Naive thymus-derived CD8-positive, alpha-beta T cell (primary cell): ENCODE data around the gene JAG2. TPM values are rescaled to one million over a fixed set of nuclear protein-coding genes. Genes with fewer than 3 reads are reported as not detected.
A peak's percentile ranks its signal among the peaks of the same experiment; 100 is the strongest.

Experiments used
- ATAC-seq, 2 donors: fragments of 150-1000 bp; cut with Tn5 transposase in 1 of 2; sonication (Bioruptor Pico), chemical (Tn5 transposase) in 1 of 2; 1 replicate in 1 of 2; 2 replicates in 1 of 2; pipeline ENCODE4 v1.10.0; 2021; ENCODE audit warnings: mild to moderate bottlenecking in 2 of 2, moderate library complexity in 2 of 2
- POLR2A ChIA-PET: fragments of 350-600 bp; sonication (Branson Sonifier 250); formaldehyde crosslinking; loops from one replicate; lab custom pipeline; 2021; ENCODE audit warnings: antibody characterized with exemption; lab: Charles Lee
- DNase-seq, 10 donors: peaks; one replicate each; pipeline versions ENCODE4 v3.0.0 to v3.0.0-alpha.2; 2020 to 2022
- H3K27ac Mint-ChIP-seq, 10 donors: one replicate each; pipeline ENCODE4 v1.8.0; 2020 to 2022; ENCODE audit warnings: mild to moderate bottlenecking in 10 of 10, mixed read lengths in 10 of 10, moderate library complexity in 4 of 10, inconsistent platforms in 1 of 10
- H3K27me3 Mint-ChIP-seq, 5 donors: one replicate each; pipeline ENCODE4 v1.8.0; 2021 to 2022; ENCODE audit warnings: mixed read lengths in 5 of 5
- H3K36me3 Mint-ChIP-seq, 3 donors: one replicate each; pipeline ENCODE4 v1.8.0; 2020 to 2022; ENCODE audit warnings: mixed read lengths in 3 of 3, mild to moderate bottlenecking in 2 of 3, inconsistent platforms in 1 of 3
- H3K4me1 Mint-ChIP-seq, 4 donors: one replicate each; pipeline ENCODE4 v1.8.0; 2021 to 2022; ENCODE audit warnings: mixed read lengths in 4 of 4
- H3K4me3 Mint-ChIP-seq, 10 donors: one replicate each; pipeline ENCODE4 v1.8.0; 2020 to 2022; ENCODE audit warnings: mild to moderate bottlenecking in 10 of 10, mixed read lengths in 10 of 10, moderate library complexity in 6 of 10, inconsistent platforms in 1 of 10
- H3K9me3 Mint-ChIP-seq, 9 donors: one replicate each; pipeline ENCODE4 v1.8.0; 2020 to 2022; ENCODE audit warnings: mixed read lengths in 9 of 9, mild to moderate bottlenecking in 3 of 9, inconsistent platforms in 1 of 9, moderate library complexity in 1 of 9
- polyA plus RNA-seq, 3 donors: library from polyadenylated mRNA; unstranded; fragments of 300-500 nt; fragmentation: Illumina TruSeq; gene quantifications; one replicate each; pipeline ENCODE4 v1.2.3, GENCODE V29; 2021
- total RNA-seq, 8 experiments: library from RNA in 2 of 8; stranded (reverse) in 2 of 8; gene quantifications; one replicate each; pipeline ENCODE4 v1.2.3 and lab custom pipeline; 2021 to 2026

Gene JAG2
- total and polyA plus RNA-seq, 5 experiments from 2014 or later = 0.10 to 0.47 (median 0.17) TPM

GRCh38 chr14:105143451-105144025, 25.0 kb downstream of the JAG2 start:
- POLR2A ChIA-PET = no interaction called here
- Mint-ChIP-seq H3K4me3 (no peak overlapping the region), H3K27ac (no peak overlapping the region)

DNA sequence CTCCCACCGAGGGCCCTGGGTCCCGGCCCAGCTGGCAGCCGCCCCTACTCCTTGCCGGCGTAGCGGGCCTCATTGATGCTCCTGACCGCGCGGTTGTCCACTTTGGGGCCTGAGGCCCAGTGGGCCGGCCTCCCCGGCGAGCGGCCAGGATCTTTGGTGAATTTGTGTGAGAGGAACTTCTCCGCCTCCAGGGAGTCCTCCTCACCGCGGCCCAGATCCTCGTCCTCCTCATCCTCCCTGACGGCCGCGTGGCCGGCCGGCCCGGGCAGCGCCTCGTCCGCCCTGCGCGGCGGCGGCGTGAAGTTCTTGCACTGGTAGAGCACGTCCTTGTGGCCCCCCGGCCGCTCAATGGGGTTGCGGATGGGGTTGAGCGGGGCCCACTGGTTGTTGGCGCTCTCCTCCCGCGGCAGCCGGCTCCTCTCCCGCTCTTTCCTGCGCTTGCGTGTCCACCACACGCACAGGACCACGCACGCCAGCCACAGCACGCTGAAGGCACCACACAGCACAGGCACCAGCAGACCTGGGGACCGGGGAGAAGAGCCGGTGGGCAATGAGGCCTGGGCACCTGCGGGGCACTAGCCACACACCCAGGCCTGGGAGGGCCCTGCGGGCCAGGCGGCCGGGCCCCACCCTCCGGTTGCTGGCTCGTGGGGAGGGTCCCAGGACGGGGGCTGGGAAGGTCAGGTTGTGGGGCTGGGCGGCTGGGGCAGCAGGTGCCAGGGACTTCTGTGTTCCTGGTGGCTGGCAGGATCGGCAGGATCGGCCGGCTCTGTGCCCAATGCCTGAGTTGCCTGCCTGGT, 25.7 kb downstream of the JAG2 start:
- Mint-ChIP-seq H3K27ac (no peak overlapping the region), H3K36me3 (peaks cover 0 to 2% (median 0%) of the 10 kb centered on the region in 3 donors), H3K27me3 (no peaks in the 10 kb centered on the region), H3K4me3 (no peak overlapping the region), H3K9me3 (peaks cover 0 to 8% (median 4%) of the 10 kb centered on the region in 9 donors), H3K4me1 (no peaks in the 10 kb centered on the region)
- ATAC-seq (no peak), DNase-seq (no peak)
- POLR2A ChIA-PET = no interaction called here

More at GRCh38 chr14:105143451-105144025, 25.0 kb downstream of the JAG2 start:
- no peaks in the 10 kb centered on the region for H3K4me1 Mint-ChIP-seq
- peaks cover 0 to 2% (median 0%) of the 10 kb centered on the region in 3 donors for H3K36me3 Mint-ChIP-seq
- no peak for ATAC-seq
- DNase-seq = peak in 1 of 10 donors; percentile 57
- no peaks in the 10 kb centered on the region for H3K27me3 Mint-ChIP-seq
- peaks cover 0 to 8% (median 4%) of the 10 kb centered on the region in 9 donors for H3K9me3 Mint-ChIP-seq

DNA sequence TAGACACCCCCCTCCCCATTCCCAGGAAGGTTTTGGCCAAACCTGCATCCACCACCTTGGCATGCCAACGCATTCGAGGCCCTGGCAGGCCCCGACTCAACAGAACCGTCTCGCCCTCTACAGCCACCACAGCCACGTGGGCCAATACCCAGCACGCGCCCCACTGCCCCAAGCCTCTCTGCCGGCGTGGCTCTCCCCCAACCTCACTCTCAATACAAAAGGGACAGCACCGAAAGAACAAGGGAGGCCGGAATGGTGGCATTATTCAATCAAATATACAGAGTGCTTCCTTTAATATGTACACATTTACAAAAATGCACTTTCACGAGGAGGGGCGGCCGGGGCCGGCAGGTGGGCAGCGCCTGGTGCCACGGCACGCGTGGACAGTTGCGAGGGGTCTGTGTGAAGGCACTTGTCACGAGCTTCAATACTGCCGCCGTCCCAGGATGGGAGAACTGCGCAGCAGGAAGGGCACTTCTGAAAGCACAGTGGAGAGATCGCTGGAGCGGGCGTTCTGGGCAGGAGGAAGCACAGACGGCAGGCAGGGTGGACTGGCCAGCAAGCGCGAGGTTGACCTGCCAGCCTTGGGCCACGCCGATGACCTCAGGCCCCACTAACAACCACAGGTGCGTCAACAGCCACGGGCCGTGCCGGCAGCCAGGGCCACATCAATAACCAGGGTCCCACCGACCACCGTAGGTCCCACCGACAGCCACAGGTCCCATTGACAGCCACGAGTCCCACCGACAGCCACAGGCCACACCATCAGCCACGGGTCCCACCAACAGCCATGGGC, 26.9 kb downstream of the JAG2 start:
- Mint-ChIP-seq H3K27me3 (no peaks in the 10 kb centered on the region), H3K4me1 (no peaks in the 10 kb centered on the region), H3K4me3 (no peak overlapping the region), H3K9me3 (peaks cover 0 to 8% (median 4%) of the 10 kb centered on the region in 9 donors), H3K36me3 (peaks cover 0 to 2% (median 0%) of the 10 kb centered on the region in 3 donors), H3K27ac (no peak overlapping the region)
- DNase-seq (peak in 1 of 10 donors; percentile 54), ATAC-seq (no peak)
- POLR2A ChIA-PET = no interaction called here

DNA sequence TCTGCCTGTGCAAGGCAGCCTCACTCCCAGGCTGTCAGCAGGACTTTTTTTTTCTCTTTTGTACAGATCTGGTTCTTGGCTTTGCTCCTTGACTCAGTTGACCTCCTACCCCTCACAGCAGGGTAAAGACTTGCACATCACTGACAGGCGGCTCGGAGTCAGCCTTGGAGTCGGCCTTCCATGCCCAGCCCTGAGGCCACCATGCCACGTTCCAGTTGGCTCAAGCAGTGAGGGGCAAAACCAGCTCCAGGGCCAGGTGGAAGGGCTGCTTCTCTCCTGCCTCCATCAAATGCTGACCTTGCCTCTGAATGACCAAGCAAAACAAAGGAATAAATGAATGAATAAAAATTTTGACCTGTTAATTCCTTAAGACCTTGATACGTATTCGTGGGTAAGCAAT, 27.6 kb downstream of the JAG2 start:
- Mint-ChIP-seq H3K36me3 (peaks cover 0 to 2% (median 0%) of the 10 kb centered on the region in 3 donors), H3K27ac (peak overlapping the region in 1 of 10 donors; percentile 59), H3K4me1 (no peaks in the 10 kb centered on the region), H3K9me3 (peaks cover 0 to 8% (median 4%) of the 10 kb centered on the region in 9 donors), H3K27me3 (no peaks in the 10 kb centered on the region), H3K4me3 (no peak overlapping the region)
- DNase-seq (no peak), ATAC-seq (no peak)
- POLR2A ChIA-PET = no interaction called here

GRCh38 chr14:105140581-105140980, 28.0 kb downstream of the JAG2 start:
- Mint-ChIP-seq H3K4me1 (no peaks in the 10 kb centered on the region), H3K27me3 (no peaks in the 10 kb centered on the region), H3K9me3 (peaks cover 0 to 8% (median 4%) of the 10 kb centered on the region in 9 donors), H3K4me3 (no peak overlapping the region), H3K27ac (no peak overlapping the region), H3K36me3 (peaks cover 0 to 2% (median 0%) of the 10 kb centered on the region in 3 donors)
- no peak for ATAC-seq
- peak in 1 of 10 donors; percentile 45 for DNase-seq
- POLR2A ChIA-PET = no interaction called here

DNA sequence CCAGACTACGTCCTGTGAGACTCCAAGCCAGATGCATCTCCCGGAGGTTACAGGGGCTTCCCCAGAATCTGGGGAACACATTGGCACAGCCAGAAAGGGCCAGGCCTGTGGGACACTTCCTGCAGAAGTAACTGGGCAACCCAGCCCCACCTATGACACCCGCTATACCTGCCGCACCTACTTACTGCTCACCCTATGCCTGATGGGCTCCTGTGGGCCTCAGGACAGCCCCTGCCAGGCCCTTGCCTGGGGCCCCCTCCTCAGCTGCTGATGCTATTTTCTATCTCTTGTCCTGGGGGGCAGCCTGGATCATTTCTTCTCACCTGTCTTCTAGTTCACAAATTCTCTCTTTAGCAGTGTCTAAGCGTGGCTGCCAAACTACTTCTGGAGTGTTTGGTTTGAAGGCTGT, 28.7 kb downstream of the JAG2 start:
- Mint-ChIP-seq H3K9me3 (peaks cover 0 to 8% (median 4%) of the 10 kb centered on the region in 9 donors), H3K27ac (no peak overlapping the region), H3K27me3 (peaks cover 0 to 2% (median 0%) of the 10 kb centered on the region in 5 donors), H3K4me3 (no peak overlapping the region), H3K36me3 (peaks cover 0 to 2% (median 0%) of the 10 kb centered on the region in 3 donors), H3K4me1 (no peaks in the 10 kb centered on the region)
- ATAC-seq = no peak
- no peak for DNase-seq
- POLR2A ChIA-PET = no interaction called here

- no peak overlapping the region for H3K4me3 Mint-ChIP-seq
- H3K27me3 Mint-ChIP-seq = peaks cover 0 to 3% (median 0%) of the 10 kb centered on the region in 5 donors
- DNase-seq (peak in 1 of 10 donors; percentile 58), ATAC-seq (no peak)
- peaks cover 0 to 2% (median 0%) of the 10 kb centered on the region in 3 donors for H3K36me3 Mint-ChIP-seq
- POLR2A ChIA-PET = no interaction called here
- peaks cover 0 to 8% (median 4%) of the 10 kb centered on the region in 9 donors for H3K9me3 Mint-ChIP-seq
- no peak overlapping the region for H3K27ac Mint-ChIP-seq
- no peaks in the 10 kb centered on the region for H3K4me1 Mint-ChIP-seq
Observed at GRCh38 chr14:105139212-105139825, 29.3 kb downstream of the JAG2 start.

DNA sequence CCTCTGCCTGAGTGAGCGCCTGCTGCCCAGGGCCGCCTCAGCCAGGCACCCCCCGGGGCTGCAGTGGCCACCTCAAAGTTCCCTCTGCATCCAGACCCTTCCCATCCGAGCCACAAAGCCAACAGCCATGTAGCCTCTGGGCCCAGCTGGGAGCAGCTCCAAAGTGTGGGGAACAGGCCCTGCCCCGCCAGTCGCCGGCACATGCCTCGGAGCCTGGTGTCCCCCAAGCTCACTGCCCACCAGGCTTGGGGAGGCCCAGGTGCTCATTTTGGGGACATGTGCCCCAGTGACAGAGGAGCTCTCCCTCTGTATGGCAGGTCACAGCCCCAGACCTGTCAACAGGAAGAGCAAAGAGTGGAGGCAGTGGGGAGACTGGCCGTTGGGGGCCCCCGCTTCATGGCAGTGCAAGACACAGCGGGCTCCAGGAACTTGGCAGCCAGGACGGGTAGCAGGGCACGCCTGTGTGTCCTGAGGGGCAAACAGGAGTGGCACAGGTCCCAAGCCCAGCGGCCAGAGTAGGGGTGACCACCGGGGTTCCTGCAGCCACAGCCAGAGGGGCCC, 29.9 kb downstream of the JAG2 start:
- H3K27me3 Mint-ChIP-seq = peaks cover 0 to 3% (median 0%) of the 10 kb centered on the region in 5 donors
- no peak for ATAC-seq
- no peak overlapping the region for H3K4me3 Mint-ChIP-seq
- H3K9me3 Mint-ChIP-seq = peaks cover 0 to 9% (median 4%) of the 10 kb centered on the region in 9 donors
- H3K4me1 Mint-ChIP-seq = no peaks in the 10 kb centered on the region
- DNase-seq = peak in 1 of 10 donors; percentile 57
- H3K36me3 Mint-ChIP-seq = peaks cover 0 to 2% (median 0%) of the 10 kb centered on the region in 3 donors
- POLR2A ChIA-PET = no interaction called here
- no peak overlapping the region for H3K27ac Mint-ChIP-seq

GRCh38 chr14:105138021-105138541, 30.5 kb downstream of the JAG2 start:
- POLR2A ChIA-PET = no interaction called here
- DNase-seq (no peak), ATAC-seq (no peak)
- Mint-ChIP-seq H3K4me1 (no peaks in the 10 kb centered on the region), H3K9me3 (peaks cover 0 to 15% (median 8%) of the 10 kb centered on the region in 9 donors), H3K27ac (no peak overlapping the region), H3K4me3 (no peak overlapping the region), H3K27me3 (peaks cover 0 to 4% (median 2%) of the 10 kb centered on the region in 5 donors), H3K36me3 (peaks cover 0 to 5% (median 2%) of the 10 kb centered on the region in 3 donors)

DNA sequence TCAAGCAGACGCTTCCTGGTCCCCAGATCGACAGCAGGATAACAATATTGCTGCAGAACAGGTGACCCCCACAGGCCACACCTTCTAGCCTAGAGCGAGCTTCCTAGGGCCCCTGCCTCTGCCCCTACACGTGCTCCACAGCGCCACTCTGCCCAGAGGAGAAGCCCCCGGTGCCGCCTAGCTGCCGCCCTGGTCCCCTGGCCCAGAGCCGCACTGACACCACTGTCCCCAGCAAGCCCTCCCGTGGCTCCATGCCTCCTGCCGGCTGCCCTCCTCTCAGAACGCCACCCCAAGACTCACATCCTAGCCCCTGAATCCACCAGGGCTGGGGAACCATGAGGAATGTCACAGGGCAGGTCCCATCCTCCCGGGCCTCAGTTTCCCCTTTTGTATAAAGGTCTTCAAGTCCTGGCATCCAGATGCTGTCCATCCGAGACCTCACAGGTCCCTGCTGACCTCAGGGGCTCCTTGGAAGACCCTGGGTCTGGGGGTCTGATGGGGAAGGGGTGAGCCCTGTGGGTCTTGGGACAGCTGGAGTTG, 31.0 kb downstream of the JAG2 start:
- Mint-ChIP-seq H3K27ac (no peak overlapping the region), H3K36me3 (peaks cover 0 to 9% (median 2%) of the 10 kb centered on the region in 3 donors), H3K4me1 (no peaks in the 10 kb centered on the region), H3K27me3 (peaks cover 0 to 8% (median 2%) of the 10 kb centered on the region in 5 donors), H3K9me3 (peaks cover 0 to 20% (median 12%) of the 10 kb centered on the region in 9 donors), H3K4me3 (no peak overlapping the region)
- POLR2A ChIA-PET = no interaction called here
- ATAC-seq = no peak
- no peak for DNase-seq

GRCh38 chr14:105136401-105137322, 31.9 kb downstream of the JAG2 start:
- POLR2A ChIA-PET = no interaction called here
- peaks cover 0 to 9% (median 2%) of the 10 kb centered on the region in 3 donors for H3K36me3 Mint-ChIP-seq
- ATAC-seq (no peak), DNase-seq (peak in 1 of 10 donors; percentile 55)
- H3K9me3 Mint-ChIP-seq = peaks cover 0 to 21% (median 16%) of the 10 kb centered on the region in 9 donors
- no peak overlapping the region for H3K27ac Mint-ChIP-seq
- H3K27me3 Mint-ChIP-seq = peaks cover 0 to 8% (median 2%) of the 10 kb centered on the region in 5 donors
- H3K4me1 Mint-ChIP-seq = no peaks in the 10 kb centered on the region
- no peak overlapping the region for H3K4me3 Mint-ChIP-seq
